Stimulated activated CD4-positive, alpha-beta T cell treated with anti-CD3 and anti-CD28 coated beads, Interleukin-15, amount 100 ng/mL, for 1 hour (primary cell): Measurements from ENCODE around the gene FSTL3.
"Not testable (repeated sequence)": the region's sequence is repeated elsewhere in the genome, so short reads cannot be mapped to it uniquely, and the experiment has no call there.

Source experiments
- DNase-seq, 2 donors: peaks; one replicate each; pipeline ENCODE4 v3.0.0-alpha.2; 2020; ENCODE audit warnings: low read depth in 1 of 2, low spot score in 1 of 2

Gene FSTL3

DNA sequence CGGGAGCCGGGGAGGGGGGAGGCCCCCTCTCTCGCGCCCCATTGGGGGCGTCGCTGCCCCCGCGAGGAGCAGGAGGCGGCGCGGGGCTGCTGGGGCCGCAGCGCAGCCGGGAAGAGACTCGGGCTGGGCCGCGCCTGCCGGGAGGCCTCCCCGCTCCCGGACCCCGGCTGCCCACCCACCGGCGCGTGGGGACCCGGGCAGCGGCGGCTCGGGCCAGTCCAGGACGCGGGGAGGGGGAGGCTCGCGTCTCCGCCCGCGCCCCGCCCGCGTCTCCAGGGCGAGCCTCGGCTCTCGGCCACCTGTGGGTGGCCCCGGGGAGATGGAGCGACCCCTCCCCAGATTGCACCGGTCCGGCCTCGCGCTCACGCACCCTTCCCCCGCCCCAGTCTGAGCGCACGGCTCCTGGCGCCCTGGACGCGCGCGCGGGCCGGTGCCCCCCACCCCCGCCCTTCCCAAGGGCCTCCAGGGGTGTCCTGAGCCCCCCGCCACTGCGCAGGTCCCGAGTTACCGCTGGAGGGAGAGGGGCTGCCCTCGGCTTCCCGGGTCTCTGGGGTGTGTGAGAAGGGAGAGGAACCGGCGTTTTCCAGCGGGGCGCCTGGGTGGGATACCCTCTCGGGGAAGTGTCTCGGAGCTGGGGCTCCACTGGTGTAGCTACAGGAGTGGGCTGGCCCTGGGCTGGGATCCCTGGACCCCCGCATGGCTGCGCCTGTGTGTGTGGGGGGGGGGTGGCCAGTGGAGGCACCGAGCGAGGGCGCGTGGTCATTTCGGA, 33.2 kb downstream of the FSTL3 start:
- no peak for DNase-seq

DNA sequence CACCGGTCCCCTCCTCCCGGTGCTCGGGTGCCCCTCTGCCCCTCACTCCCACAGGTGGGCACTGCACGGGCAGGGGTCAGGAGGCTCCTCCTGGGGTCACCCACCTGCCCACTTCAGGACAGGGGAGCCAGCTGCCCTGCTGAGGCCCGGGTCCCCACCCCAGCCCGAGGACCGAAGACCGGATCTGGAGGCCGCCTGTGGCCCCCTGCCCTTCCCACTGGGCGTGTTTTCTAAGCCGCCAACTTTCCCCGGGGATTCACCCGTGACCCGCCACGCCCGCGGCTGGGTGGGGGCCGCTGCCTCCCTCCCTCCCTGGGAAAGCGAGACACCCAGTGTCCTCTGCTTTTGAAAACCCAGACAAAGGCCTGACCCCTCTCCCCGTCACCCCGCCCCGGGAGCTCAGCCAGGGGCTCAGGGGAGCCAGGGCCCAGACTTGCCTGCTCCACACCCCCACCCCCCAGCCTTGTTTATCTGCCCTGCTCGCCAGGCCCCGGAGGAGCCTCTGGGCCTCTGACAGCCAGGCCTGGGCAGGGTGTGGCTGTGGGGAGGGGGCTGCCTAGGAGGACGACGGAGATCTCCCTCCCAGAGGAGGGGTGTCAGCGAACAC, 33.9 kb downstream of the FSTL3 start:
- DNase-seq, result no peak

DNA sequence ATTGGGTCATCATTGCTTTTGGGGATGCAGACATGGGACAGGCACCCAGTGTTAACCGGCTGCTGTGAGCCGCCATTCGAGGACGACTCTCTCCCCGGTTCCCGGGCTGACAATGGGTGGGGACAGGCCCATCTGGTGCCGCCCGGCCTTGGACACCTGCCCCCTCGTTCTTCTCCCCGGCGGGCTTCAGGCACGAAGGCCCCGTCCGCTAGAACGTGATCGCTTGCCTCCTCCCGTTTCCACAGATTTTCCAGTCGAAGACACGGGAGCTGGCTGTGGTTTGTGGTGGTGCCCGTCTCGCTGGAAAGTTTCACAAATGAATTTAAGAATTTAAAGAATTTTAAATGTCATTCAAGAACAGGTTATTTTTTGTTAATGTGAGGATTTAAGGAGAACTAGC, 34.6 kb downstream of the FSTL3 start:
- no peak for DNase-seq

DNA sequence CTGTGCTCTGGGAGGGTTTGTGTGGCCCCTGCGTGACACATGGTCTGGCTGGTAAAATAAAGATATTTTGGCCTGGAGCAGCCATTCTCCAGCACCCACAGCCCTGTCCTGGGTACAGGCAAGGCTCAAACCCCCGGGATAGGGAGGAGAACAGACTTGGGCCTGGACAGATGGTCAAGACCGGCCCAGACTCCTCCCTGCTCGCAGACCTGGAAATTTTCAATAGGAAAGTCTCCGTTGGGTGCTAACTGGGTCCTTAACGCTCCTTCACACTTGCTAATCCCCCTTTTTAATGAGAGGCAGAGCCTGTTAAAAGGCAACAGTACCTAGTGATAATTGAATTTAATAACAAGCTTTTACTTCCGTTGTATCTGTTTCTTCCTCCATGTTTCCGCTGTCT, 35.1 kb downstream of the FSTL3 start:
- DNase-seq, result no peak

- DNase-seq, result no peak
Observed at GRCh38 chr19:715347-715746, 39.2 kb downstream of the FSTL3 start.

GRCh38 chr19:718251-718951, 42.2 kb downstream of the FSTL3 start:
- no peak for DNase-seq

GRCh38 chr19:718991-719512, 42.9 kb downstream of the FSTL3 start:
- DNase-seq, result no peak

DNA sequence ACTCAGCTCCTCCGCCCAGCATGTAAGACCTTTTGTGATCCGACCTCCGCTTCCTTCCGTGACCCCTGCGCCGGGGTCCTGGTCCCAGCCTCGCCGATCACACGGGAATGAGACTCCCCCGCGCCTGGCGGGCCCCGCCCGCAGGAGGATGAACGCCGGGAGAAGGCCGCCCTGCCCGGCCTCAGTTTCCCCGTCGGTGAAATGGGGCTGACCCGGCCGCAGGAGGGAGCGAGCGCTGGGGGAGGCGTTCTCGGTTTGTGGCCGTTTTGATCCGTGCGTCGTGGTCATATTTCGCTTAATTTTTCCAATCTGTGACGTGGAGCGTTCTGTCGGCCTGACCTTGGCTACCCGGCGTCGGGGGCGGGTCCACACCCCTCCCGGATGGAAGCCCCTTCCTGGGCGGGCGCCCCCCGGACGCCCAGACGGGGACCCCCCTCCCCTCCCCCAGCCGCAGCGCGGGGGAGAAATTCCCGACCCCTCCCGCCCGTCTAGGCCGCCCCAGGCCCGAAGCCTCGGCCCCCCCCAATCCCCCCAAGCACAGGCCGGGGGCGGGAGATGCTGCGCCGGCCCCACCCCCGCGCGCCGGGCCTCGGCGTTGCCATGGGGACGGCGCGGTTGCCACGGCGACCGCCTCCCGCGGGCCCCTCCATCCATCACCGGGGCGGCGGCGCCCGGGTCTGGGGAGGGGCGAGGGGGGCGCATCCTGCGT, 43.6 kb downstream of the FSTL3 start:
- DNase-seq, result no peak

- DNase-seq, result no peak
Observed at GRCh38 chr19:720345-721160, 44.4 kb downstream of the FSTL3 start.

GRCh38 chr19:722553-723101, 46.4 kb downstream of the FSTL3 start:
- DNase-seq, result no peak

GRCh38 chr19:723247-723646, 47.1 kb downstream of the FSTL3 start:
- DNase-seq, result no peak

GRCh38 chr19:723714-724113, 47.5 kb downstream of the FSTL3 start:
- no peak for DNase-seq

- no peak for DNase-seq
Observed at GRCh38 chr19:725461-726089, 49.4 kb downstream of the FSTL3 start.

DNA sequence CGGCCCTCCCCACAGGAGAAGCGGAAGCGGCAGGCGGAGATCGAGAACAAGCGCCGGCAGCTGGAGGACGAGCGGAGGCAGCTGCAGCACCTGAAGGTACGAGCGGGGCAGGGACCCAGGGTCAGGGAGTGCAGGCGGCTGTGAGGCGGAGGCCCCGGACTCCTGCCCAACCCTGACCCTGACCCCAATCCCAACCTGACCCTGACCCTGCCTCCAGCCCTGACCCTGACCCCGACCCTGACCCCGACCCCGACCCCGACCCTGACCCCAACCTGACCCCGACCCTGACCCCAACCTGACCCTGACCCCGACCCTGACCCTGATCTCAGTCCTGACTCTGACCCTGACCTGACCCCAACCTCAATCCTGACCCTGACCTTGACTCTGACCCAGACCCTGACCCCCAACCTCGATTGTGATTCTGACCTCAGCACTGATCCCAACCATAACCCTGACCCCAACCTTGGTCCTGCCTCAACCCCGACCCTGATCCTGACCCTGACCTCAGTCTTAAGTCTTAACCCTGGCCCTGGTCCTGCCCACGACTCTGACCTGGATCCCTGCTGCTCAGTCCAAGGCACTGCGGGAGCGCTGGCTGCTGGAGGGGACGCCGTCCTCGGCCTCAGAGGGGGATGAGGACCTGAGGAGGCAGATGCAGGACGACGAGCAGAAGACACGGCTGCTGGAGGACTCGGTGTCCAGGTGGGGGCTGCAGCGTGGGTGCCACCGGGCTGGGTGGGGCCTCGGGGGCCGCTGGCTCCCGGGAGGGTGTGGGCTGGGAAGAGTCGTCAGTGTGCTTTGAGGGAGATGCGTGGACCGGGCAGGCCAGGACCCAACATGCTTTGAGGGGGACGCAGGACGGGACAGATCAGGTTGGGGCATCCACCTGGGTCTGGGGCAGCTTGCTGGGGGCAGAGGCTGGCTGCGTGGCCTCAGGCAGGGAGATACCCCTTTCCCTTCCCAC, 51.1 kb downstream of the FSTL3 start:
- no peak for DNase-seq

- no peak for DNase-seq
Observed at GRCh38 chr19:728011-728410, 51.8 kb downstream of the FSTL3 start.

DNA sequence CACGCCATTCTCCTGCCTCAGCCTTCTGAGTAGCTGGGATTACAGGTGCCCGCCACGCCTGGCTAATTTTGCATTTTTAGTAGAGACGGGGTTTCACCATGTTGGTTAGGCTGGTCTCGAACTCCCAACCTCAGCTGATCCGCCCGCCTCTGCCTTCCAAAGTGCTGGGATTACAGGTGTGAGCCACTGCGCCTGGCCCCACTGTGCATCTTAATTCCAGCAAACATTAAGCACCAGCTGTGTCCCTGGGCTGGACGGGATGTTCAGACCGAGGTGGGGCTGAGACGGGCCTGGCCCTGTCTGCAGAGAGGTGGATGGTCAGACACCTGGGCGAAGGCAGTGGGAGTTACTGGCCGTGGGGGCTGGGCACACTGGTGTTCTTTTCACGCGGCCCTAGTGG, 53.4 kb downstream of the FSTL3 start:
- not testable (repeated sequence) for DNase-seq

DNA sequence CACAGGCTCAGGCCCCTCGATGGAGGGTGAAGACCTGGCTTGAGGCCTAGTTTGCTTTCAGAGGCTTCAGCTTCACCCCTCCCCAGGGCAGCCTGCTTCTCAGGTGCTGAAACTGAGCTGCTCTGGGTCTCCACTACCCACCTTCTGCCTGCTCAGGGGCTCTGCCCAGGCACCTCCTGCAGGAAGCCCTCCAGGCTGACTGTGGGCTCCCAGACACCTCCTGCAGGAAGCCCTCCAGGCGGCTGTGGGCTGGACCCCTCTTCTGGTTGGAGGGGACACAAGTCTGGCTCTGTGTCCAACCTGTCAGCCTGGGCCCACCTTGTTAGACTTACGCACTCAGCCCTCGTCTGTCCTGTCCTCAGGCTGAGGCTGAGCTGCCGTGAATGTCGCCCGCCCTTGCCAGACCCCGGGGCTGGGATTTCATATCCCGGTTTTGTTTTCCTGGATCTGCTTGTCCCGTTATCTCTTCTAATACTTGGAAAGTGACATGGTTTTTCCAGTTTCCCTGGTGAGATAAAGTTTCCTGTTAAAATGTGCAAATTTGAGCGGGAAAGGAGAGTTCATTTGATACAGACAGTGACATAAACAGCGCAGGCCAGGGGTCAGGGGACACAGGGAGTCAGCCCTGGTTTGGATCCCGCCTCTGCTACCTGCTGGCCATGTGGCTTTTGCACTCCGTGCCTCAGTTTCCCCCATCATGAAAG, 53.9 kb downstream of the FSTL3 start:
- no peak for DNase-seq

GRCh38 chr19:731000-731399, 54.8 kb downstream of the FSTL3 start:
- no peak for DNase-seq
